GM19351 (cell line): Measurements from ENCODE around the gene HECTD4.
"Not testable (repeated sequence)": the region's sequence is repeated elsewhere in the genome, so short reads cannot be mapped to it uniquely, and the experiment has no call there.

Experiments
- ATAC-seq: cut with Tn5 transposase; IDR thresholded peaks from one replicate; pipeline ENCODE4 v1.9.1; 2021; ENCODE audit warnings: mild to moderate bottlenecking, moderate library complexity; ENCODE audit not compliant: unreplicated experiment

Gene HECTD4

GRCh38 chr12:112285600-112286401, 96.4 kb downstream of the HECTD4 start:
- ATAC-seq: no peak

GRCh38 chr12:112283546-112283945, 98.7 kb downstream of the HECTD4 start:
- ATAC-seq: no peak

DNA sequence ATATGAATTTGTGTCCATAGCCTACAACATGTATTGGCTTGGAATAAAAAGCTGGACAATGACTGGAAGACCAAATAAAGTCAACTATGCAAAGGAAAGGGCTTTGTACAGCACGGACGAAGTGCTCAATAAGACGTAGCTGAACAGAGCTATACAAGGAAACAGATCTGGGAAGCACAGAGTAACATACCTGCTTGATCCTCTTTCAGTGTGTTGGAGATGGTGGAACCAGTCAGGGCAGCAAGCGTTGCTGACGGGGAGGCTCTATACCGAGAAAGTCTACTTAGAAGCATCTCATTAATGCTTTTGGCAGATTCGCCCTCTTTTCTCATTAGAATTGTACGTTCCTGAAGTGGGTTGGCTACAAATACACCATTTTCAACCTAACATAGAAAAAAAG, 99.3 kb downstream of the HECTD4 start:
- no peak for ATAC-seq

DNA sequence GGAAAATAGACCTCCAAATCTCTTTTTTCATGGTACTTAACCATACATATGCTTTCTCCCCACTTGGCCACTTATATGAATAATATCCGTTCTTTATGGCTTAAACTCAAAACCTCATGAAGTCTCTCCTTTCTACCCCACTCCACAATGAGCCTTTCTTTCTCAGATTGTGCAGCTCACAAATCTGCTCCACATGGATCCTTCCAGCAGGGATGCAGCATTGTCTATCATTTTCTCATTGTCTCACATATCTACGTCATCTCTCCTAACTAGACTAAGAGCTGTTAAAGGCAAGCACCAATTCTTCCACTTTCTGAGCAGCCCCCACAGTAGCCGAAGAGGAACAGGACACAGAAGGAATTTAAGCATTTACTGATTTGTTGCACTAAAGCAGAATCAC, 106.4 kb downstream of the HECTD4 start:
- no peak for ATAC-seq

- ATAC-seq: no peak
Observed at GRCh38 chr12:112275207-112275606, 107.0 kb downstream of the HECTD4 start.

DNA sequence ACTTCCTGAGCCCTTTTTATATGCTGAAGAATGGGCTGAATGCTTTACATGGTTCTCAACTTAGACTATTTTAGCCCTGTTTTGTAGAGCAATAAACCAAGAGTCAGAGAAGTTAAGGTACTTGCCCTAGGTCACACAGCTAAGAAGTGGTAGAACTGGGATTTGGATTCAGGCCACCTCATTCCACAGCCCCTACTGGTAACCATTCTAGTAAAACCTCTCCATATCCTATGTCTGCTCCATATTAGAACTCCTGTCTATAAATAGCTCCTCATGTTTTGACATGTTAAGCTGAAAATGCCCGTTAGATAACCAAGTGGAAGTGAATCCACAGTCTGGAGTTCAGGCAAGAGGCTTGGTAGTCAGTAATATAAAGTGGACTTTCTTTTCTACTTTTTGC, 111.6 kb downstream of the HECTD4 start:
- ATAC-seq: no peak

GRCh38 chr12:112266473-112266872, 115.8 kb downstream of the HECTD4 start:
- ATAC-seq: no peak

- ATAC-seq: no peak
Observed at GRCh38 chr12:112261559-112261958, 120.7 kb downstream of the HECTD4 start.

DNA sequence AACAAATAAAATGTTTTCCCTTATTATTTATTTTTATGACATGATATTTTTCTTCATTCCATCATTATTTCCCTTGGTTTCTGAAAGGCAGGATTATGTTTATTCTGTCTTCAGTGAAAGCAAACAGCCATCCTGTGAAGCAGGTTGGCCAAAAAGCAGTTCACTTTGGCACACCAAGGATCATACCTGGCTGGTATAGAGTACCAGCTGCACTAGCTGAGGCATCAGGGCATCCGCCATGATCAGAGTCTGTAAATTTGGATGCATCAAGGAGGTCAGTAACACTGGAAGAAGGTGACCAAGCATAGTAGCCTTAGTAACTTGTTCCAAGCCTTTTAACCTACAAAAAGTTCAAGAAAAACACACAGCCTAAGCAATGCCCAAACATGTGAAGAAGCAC, 123.3 kb downstream of the HECTD4 start:
- no peak for ATAC-seq

DNA sequence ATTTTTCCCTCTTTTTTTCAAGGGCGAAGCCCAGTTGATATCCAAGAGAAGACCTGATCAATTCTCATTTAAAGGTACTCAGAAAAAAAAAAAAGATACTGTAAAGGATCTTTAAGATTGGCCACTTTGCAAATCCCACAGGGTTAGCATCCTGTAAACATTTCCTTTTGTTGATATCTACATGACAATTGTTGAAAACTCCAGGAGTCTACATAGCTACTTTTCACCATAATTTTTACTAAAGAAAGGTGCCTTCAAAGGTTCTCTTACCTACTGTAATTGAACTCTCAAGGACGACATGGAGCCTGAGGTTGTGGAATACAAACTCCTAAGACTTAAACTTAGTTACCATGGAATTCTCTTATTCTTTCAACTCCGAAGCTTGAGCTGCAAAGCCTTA, 125.5 kb downstream of the HECTD4 start:
- no peak for ATAC-seq

- ATAC-seq: no peak
Observed at GRCh38 chr12:112252184-112252583, 130.0 kb downstream of the HECTD4 start.

GRCh38 chr12:112244902-112245301, 137.3 kb downstream of the HECTD4 start:
- ATAC-seq: not testable (repeated sequence)

DNA sequence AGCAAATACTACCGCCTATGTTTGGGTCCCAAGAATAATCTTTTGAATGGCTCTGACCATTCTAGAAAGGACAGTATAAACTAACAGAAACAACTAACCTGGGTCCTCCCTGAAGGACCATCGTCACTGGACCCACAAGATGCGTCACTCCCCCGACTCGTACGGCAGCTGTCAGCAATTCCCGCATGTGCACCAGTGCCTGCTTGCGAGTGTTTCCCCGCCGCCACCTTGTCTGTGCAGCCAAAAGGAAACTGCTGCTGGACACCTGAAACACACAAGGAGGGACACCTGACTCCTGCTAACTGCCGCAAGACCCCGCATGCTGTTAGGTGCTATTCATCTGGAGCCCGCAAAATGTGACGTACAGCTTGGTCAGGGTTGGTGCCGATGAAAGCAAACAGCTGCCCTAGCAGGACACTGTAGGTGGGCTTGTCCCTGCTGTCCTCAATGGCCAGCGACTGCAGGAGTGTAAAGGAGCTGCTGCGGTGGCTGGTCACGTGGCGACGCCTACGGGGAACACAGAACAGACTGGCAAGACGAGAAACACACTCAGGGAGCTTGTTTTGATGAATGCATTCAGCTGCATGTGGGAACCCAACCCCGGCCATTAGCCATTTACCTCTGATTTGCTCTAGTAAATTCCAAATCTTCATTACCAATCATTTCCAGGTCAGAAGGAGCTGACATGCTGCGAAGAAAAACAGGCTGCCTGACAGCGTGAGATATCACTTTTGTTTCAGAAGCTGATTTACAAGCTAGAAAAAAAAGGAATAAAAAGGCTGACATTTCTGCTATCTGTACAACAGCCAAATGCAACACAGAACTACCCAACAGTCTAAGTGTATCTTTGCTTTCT, 138.7 kb downstream of the HECTD4 start:
- ATAC-seq: no peak

- no peak for ATAC-seq
Observed at GRCh38 chr12:112241176-112241575, 141.1 kb downstream of the HECTD4 start.

GRCh38 chr12:112239881-112240280, 142.3 kb downstream of the HECTD4 start:
- ATAC-seq: no peak

- ATAC-seq: no peak
Observed at GRCh38 chr12:112239020-112239419, 143.2 kb downstream of the HECTD4 start.

DNA sequence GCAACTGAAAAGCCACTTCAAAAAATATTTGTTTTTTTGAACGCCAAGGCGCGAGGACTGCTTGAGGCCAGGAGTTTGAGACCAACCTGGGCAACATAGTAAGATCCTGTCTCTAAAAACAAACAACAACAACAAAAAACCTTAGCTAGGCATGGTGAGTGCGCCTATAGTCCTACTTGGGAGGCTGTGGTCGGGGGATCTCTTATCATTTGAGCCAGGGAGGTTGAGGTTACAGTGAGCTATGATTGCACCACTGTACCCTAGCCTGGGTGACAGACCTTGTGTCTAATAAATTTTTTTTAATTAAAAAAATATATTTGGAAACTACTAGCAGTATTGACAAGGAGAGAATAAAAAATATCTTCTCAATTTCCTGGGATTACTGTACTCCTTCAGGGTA, 143.8 kb downstream of the HECTD4 start:
- no peak for ATAC-seq

DNA sequence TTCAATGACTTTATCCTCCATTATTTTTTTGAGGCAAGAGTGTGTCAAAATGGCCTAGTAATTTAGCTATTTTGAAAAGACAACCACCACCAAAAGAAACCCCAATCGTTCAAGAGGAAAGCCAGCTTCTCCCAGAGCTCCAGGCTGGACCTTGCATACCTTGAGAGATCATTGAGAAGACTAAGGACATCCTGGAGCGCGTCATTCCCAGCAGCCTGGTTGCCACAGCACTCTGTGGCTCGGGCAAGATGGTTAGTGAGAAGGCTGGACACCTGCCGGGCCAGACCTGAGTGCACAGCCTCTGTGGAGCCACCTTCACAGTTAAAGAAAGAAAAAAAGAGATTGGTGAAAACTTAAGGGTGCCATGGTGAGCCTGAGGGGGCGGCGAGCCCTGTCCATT, 145.4 kb downstream of the HECTD4 start:
- no peak for ATAC-seq

DNA sequence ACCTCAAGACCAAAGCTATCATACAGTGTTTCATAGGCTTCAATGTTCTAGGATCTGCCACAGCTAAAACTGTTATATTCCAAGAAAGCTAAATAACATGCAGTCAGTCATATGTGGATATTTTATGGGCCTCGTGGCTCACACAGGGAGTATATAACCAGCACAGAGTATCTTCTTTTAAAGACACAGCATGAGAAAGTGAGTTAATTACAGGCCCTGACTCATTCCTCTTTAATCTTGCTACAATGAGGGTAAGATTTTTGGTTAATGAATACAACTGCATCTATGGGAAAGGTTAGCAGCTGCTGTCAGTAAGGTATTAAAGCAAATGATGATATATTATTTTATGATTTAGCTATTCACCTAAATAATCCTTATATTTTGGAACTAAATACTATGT, 145.8 kb downstream of the HECTD4 start:
- no peak for ATAC-seq

GRCh38 chr12:112234303-112234702, 147.9 kb downstream of the HECTD4 start:
- ATAC-seq: no peak

- ATAC-seq: no peak
Observed at GRCh38 chr12:112233242-112233641, 149.0 kb downstream of the HECTD4 start.

GRCh38 chr12:112230136-112230535, 152.1 kb downstream of the HECTD4 start:
- no peak for ATAC-seq
